HepG2 (cell line): ENCODE results near the gene PAEP. TPM values are rescaled to one million over a fixed set of nuclear protein-coding genes. Genes with fewer than 3 reads are reported as not detected.
"Not testable (repeated sequence)": the region's sequence is repeated elsewhere in the genome, so short reads cannot be mapped to it uniquely, and the experiment has no call there.

ENCODE experiments used
- ATAC-seq: fragments of 200-7000 bp; cut with Tn5 transposase; 3 replicates; pipeline ENCODE4 v1.9.1; 2020; ENCODE audit warnings: mild to moderate bottlenecking, moderate library complexity
- BruUV-seq: library from RNA; stranded (reverse); fragments of 400-500 nt; replicated peaks from 2 replicates; lab custom pipeline; 2021; lab: Mats Ljungman, UMichigan
- CTCF ChIA-PET: fragments of 300-600 bp; formaldehyde crosslinking; extraction: SDS; loops from one replicate; lab custom pipeline; 2021; ENCODE audit warnings: low total read pairs, inconsistent platforms, low intra/inter-chr PET ratio; lab: Yijun Ruan, JAX
- POLR2A ChIA-PET: fragments of 350-600 bp; sonication (Branson Sonifier 250); formaldehyde crosslinking; loops from one replicate; lab custom pipeline; 2020; ENCODE audit warnings: antibody characterized with exemption, inconsistent platforms; lab: Yijun Ruan, JAX
- DNase-seq: peaks from one replicate; pipeline ENCODE4 v3.0.0-alpha.2; 2015; ENCODE audit warnings: low spot score
- FAIRE-seq: peaks from 3 replicates; lab custom pipeline; 2011; peaks lifted over from hg19 to GRCh38; lab: Jason Lieb, UNC
- H2AFZ ChIP-seq: one replicate; pipeline ENCODE4 v1.6.1; 2011; ENCODE audit warnings: low read length, inconsistent platforms
- H3K27ac ChIP-seq: fragments of 300-600 bp; 3 replicates; pipeline ENCODE4 v1.8.0; 2011; ENCODE audit warnings: mixed run types, mild to moderate bottlenecking, mixed read lengths, low read length, inconsistent platforms; ENCODE audit not compliant: insufficient read depth; ENCODE audit errors: extremely low read length
- H3K27me3 ChIP-seq, 2 experiments: fragments of 200-600 bp in 1 of 2; 2 replicates in 1 of 2; 3 replicates in 1 of 2; pipeline versions ENCODE4 v1.6.0 to v1.8.0; 2011; ENCODE audit warnings: low read length in 2 of 2, mild to moderate bottlenecking in 2 of 2, moderate library complexity in 2 of 2, inconsistent platforms in 1 of 2; ENCODE audit not compliant: insufficient read depth in 2 of 2, control insufficient read depth in 1 of 2
- H3K36me3 ChIP-seq, 2 experiments: fragments of 200-600 bp in 1 of 2; replicated peaks in 1 of 2; 2 replicates in 1 of 2; 3 replicates in 1 of 2; pipeline versions ENCODE4 v1.5.1 to v1.8.0; 2011; ENCODE audit warnings: low read length in 2 of 2, inconsistent platforms in 1 of 2; ENCODE audit not compliant: insufficient read depth in 2 of 2, control insufficient read depth in 1 of 2
- H3K4me1 ChIP-seq: 2 replicates; pipeline ENCODE4 v1.5.1; 2012; ENCODE audit warnings: low read length, inconsistent platforms; ENCODE audit not compliant: insufficient read depth
- H3K4me2 ChIP-seq: 2 replicates; pipeline ENCODE4 v1.6.0; 2011; ENCODE audit warnings: low read depth, low read length, inconsistent platforms
- H3K4me3 ChIP-seq, 3 experiments: fragments of 200-600 bp in 1 of 3; sonication (generic), shearing (Covaris generic) in 1 of 3; replicated peaks in 1 of 3; 2 replicates each; pipeline ENCODE4 v1.5.1; 2011 to 2016; ENCODE audit warnings: low read length in 3 of 3, inconsistent platforms in 2 of 3, low read depth in 2 of 3, mild to moderate bottlenecking in 2 of 3, control low read depth in 1 of 3, mixed read lengths in 1 of 3; ENCODE audit not compliant: insufficient read depth in 1 of 3
- H3K79me2 ChIP-seq: one replicate; pipeline ENCODE4 v1.6.1; 2011; ENCODE audit warnings: low read length, inconsistent platforms; ENCODE audit not compliant: insufficient read depth
- H3K9ac ChIP-seq: 2 replicates; pipeline ENCODE4 v1.6.0; 2011; ENCODE audit warnings: mild to moderate bottlenecking, low read depth, low read length, inconsistent platforms; ENCODE audit not compliant: insufficient read depth
- H3K9me3 ChIP-seq: 2 replicates; pipeline ENCODE4 v1.5.1; 2012; ENCODE audit warnings: mild to moderate bottlenecking, low read length
- H4K20me1 ChIP-seq: 2 replicates; pipeline ENCODE4 v1.6.0; 2011; ENCODE audit warnings: inconsistent platforms, mild to moderate bottlenecking, low read length, moderate library complexity; ENCODE audit not compliant: insufficient read depth
- ARID2 ChIP-seq: sonication (generic); formaldehyde crosslinking; IDR thresholded peaks from 2 replicates; pipeline ENCODE4 v1.8.1; 2022; ENCODE audit warnings: mild to moderate bottlenecking, missing genetic modification reagents, borderline replicate concordance
- BCLAF1 ChIP-seq: fragments of 450-650 bp; IDR thresholded peaks from 2 replicates; pipeline ENCODE4 v1.6.1; 2017; ENCODE audit warnings: mild to moderate bottlenecking
- FOXO1 ChIP-seq: sonication (generic); formaldehyde crosslinking; IDR thresholded peaks from 2 replicates; pipeline ENCODE4 v1.4.0; 2020; ENCODE audit warnings: missing genetic modification reagents
- GLI4 ChIP-seq: sonication (generic); formaldehyde crosslinking; IDR thresholded peaks from 2 replicates; pipeline ENCODE4 v1.5.1; 2020; ENCODE audit warnings: missing genetic modification reagents, mild to moderate bottlenecking, moderate library complexity, borderline replicate concordance
- HDAC1 ChIP-seq: sonication (generic); formaldehyde crosslinking; IDR thresholded peaks from 2 replicates; pipeline ENCODE4 v1.5.1; 2020; ENCODE audit warnings: mild to moderate bottlenecking, missing genetic modification reagents
- JDP2 ChIP-seq: sonication (generic); formaldehyde crosslinking; IDR thresholded peaks from 2 replicates; pipeline ENCODE4 v1.8.1; 2022; ENCODE audit warnings: missing genetic modification reagents, borderline replicate concordance
- MYNN ChIP-seq: sonication (generic); formaldehyde crosslinking; IDR thresholded peaks from 2 replicates; pipeline ENCODE4 v1.4.0; 2020; ENCODE audit warnings: mild to moderate bottlenecking, low read depth, missing genetic modification reagents
- NFE2L2 ChIP-seq: fragments of 150-350 bp; IDR thresholded peaks from 2 replicates; pipeline ENCODE4 v1.6.1; 2014; ENCODE audit warnings: low read length
- PRDM4 ChIP-seq: sonication (generic); formaldehyde crosslinking; IDR thresholded peaks from 2 replicates; pipeline ENCODE4 v1.9.0; 2021; ENCODE audit warnings: missing genetic modification reagents, borderline replicate concordance
- ZFP1 ChIP-seq: IDR thresholded peaks from 2 replicates; pipeline ENCODE4 v1.6.1; 2016
- ZNF496 ChIP-seq: sonication (generic); formaldehyde crosslinking; IDR thresholded peaks from 2 replicates; pipeline ENCODE4 v1.8.1; 2023; ENCODE audit warnings: mild to moderate bottlenecking, moderate library complexity, missing genetic modification reagents; ENCODE audit not compliant: insufficient replicate concordance
- ZNF546 ChIP-seq: sonication (generic); formaldehyde crosslinking; conservative IDR thresholded peaks from 2 replicates; pipeline ENCODE4 v1.8.1; 2023; ENCODE audit warnings: mild to moderate bottlenecking, missing genetic modification reagents
- ZNF589 ChIP-seq: sonication (generic); formaldehyde crosslinking; conservative IDR thresholded peaks from 2 replicates; pipeline ENCODE4 v1.8.0; 2022; ENCODE audit warnings: mild to moderate bottlenecking, moderate library complexity, missing genetic modification reagents
- ZNF670 ChIP-seq: sonication (generic); formaldehyde crosslinking; IDR thresholded peaks from 2 replicates; pipeline ENCODE4 v1.8.0; 2022; ENCODE audit warnings: mild to moderate bottlenecking, missing genetic modification reagents, borderline replicate concordance
- WGBS: methylation state at CpG from one replicate; pipeline ENCODE4 v1.1.6; 2017; ENCODE audit warnings: low lambda C conversion rate; 5-methylcytosine and 5-hydroxymethylcytosine counted together
- in situ Hi-C: cut with HindIII; loops from 2 replicates; pipeline ENCODE4 v1.10.0; 2017; ENCODE audit warnings: low pct_unique_long_range_greater_than_20kb; ENCODE audit not compliant: extremely low pct_ligation_motif_present
- intact Hi-C: fragments of 100-400 bp; cut with micrococcal nuclease; formaldehyde crosslinking; loops from one replicate; pipeline ENCODE4 v1.10.0; 2022; ENCODE audit not compliant: unreplicated experiment
- polyA plus RNA-seq, 8 experiments: library from polyadenylated mRNA; depleted of rRNA in 3 of 8; stranded (reverse) in 7 of 8; unstranded in 1 of 8; fragments of >200 nt; fragmentation: Illumina TruSeq in 4 of 8; extraction: Trizol in 4 of 8; gene quantifications; 2 replicates each; pipeline versions ENCODE4 v1.2.1 to v1.2.3, GENCODE V29; 2011 to 2016; ENCODE audit warnings: low read depth in 4 of 8, missing spikeins in 1 of 8, mixed read lengths in 1 of 8; ENCODE audit not compliant: insufficient read depth in 1 of 8
- total RNA-seq, 5 experiments: library from RNA; depleted of rRNA; stranded (reverse); fragments of >200 nt; fragmentation: Illumina TruSeq; extraction: Trizol; gene quantifications; 2 replicates each; pipeline ENCODE4 v1.2.3, GENCODE V29; 2016; ENCODE audit warnings: low read depth in 1 of 5

Gene PAEP
- total and polyA plus RNA-seq, 2 of the 13 experiments (the other 11 are each of a cell fraction or from before 2014, with no cell fraction given): 0.75 to 10.8 TPM

GRCh38 chr9:135513351-135513846, 48.2 kb upstream of the PAEP start:
- 13% methylated on average over 15 of the region's 19 CpGs for WGBS
- H3K9me3 ChIP-seq: no peaks in the 10 kb centered on the region
- no peak for TF ChIP-seq ARID2 (CRISPR knock-in tag)
- no peak for TF ChIP-seq GLI4 (CRISPR knock-in tag)
- no peak for TF ChIP-seq ZNF589
- no peak for TF ChIP-seq FOXO1 (CRISPR knock-in tag)
- TF ChIP-seq PRDM4: no peak
- no peak for TF ChIP-seq ZFP1 (CRISPR knock-in tag)
- TF ChIP-seq JDP2: no peak
- no peak for TF ChIP-seq ZNF546 (CRISPR knock-in tag)
- no peak for TF ChIP-seq BCLAF1
- TF ChIP-seq HDAC1 (CRISPR knock-in tag): no peak
- TF ChIP-seq MYNN (CRISPR knock-in tag): no peak
- no peak for TF ChIP-seq ZNF496 (CRISPR knock-in tag)
- no peak for TF ChIP-seq ZNF670 (CRISPR knock-in tag)
- no peak for TF ChIP-seq NFE2L2
- POLR2A ChIA-PET: no interaction called here
- H3K4me3 ChIP-seq: no peak overlapping the region
- in situ Hi-C loops (no loop called here), intact Hi-C loops (no loop called here)
- FAIRE-seq (no peak), ATAC-seq (no peak), DNase-seq (no peak)
- H3K27ac ChIP-seq: no peak overlapping the region
- no peaks in the 10 kb centered on the region for H3K79me2 ChIP-seq
- CTCF ChIA-PET: no interaction called here
- H3K9ac ChIP-seq: no peak overlapping the region
- BruUV-seq: no TSS peak
- no peak overlapping the region for H2AFZ ChIP-seq
- H3K4me2 ChIP-seq: no peak overlapping the region
- no peaks in the 10 kb centered on the region for H3K36me3 ChIP-seq
- no peaks in the 10 kb centered on the region for H3K4me1 ChIP-seq
- H3K27me3 ChIP-seq: peaks cover 3 to 48% of the 10 kb centered on the region in 2 experiments; a peak in 4 of 5 replicates
- no peaks in the 10 kb centered on the region for H4K20me1 ChIP-seq

GRCh38 chr9:135513906-135514305, 47.6 kb upstream of the PAEP start:
- H3K9ac ChIP-seq, BruUV-seq, CTCF ChIA-PET, H3K36me3 ChIP-seq, ATAC-seq, H3K4me3 ChIP-seq, POLR2A ChIA-PET, H2AFZ ChIP-seq, H3K9me3 ChIP-seq, H3K79me2 ChIP-seq, H4K20me1 ChIP-seq, H3K4me2 ChIP-seq, H3K27ac ChIP-seq, DNase-seq, in situ Hi-C loops, H3K4me1 ChIP-seq, intact Hi-C loops, FAIRE-seq: not testable (repeated sequence)
- 32% methylated on average over 5 of the region's 9 CpGs for WGBS
- H3K27me3 ChIP-seq: peaks cover 3 to 44% of the 10 kb centered on the region in 2 experiments; a peak in 4 of 5 replicates
